RWPE1 (cell line): Measurements from ENCODE around the gene SIRT5.

Source experiments
- CTCF ChIA-PET: fragments of 350-600 bp; sonication (Branson Sonifier 250); formaldehyde crosslinking; extraction: SDS; loops from one replicate; lab custom pipeline; 2021; lab: Yijun Ruan, JAX
- POLR2A ChIA-PET: fragments of 400-600 bp; formaldehyde crosslinking; extraction: SDS; loops from one replicate; lab custom pipeline; 2020; ENCODE audit warnings: antibody characterized with exemption; ENCODE audit not compliant: low non-redundant PET; lab: Yijun Ruan, JAX
- DNase-seq: peaks from one replicate; pipeline ENCODE4 v3.0.0; 2012; ENCODE audit warnings: low spot score
- H3K27ac ChIP-seq: fragments of 450-650 bp; 2 replicates; pipeline ENCODE4 v1.5.1; 2017
- TF ChIP-seq, protein P1 (sequence below): fragments of 450-650 bp; conservative IDR thresholded peaks from 2 replicates; pipeline ENCODE4 v1.5.1; 2017; ENCODE audit warnings: low read depth, mild to moderate bottlenecking

The SIRT5 gene

DNA sequence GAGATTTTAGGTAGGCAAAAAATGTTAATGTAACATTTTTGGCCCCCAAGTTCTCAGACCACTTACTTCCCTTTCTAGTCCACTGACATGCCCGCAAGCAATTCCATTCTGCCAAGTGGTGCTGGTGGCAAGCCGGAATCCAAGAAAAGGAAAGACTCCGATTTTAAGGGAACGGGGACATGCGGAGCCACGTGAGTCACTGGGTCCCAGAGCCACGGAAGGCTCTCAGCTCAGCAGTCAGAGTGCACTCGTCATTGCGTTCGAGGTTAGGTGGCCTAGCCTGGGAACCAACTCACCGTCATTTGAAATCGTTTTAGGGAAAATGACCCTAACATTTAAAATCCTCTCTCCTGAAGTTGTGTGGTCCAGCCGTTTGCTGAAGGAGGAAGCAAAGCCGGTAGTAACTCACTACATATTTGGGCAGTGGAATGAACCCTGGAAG, 711 bp upstream of the SIRT5 start:
- TF ChIP-seq, protein P1, sequence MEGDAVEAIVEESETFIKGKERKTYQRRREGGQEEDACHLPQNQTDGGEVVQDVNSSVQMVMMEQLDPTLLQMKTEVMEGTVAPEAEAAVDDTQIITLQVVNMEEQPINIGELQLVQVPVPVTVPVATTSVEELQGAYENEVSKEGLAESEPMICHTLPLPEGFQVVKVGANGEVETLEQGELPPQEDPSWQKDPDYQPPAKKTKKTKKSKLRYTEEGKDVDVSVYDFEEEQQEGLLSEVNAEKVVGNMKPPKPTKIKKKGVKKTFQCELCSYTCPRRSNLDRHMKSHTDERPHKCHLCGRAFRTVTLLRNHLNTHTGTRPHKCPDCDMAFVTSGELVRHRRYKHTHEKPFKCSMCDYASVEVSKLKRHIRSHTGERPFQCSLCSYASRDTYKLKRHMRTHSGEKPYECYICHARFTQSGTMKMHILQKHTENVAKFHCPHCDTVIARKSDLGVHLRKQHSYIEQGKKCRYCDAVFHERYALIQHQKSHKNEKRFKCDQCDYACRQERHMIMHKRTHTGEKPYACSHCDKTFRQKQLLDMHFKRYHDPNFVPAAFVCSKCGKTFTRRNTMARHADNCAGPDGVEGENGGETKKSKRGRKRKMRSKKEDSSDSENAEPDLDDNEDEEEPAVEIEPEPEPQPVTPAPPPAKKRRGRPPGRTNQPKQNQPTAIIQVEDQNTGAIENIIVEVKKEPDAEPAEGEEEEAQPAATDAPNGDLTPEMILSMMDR, result no peak
- CTCF ChIA-PET, result interaction anchor here (0.7 kb wide), 1 partner anchor 341 kb away, joined by 4 read pairs; no protein-coding TSS in a partner anchor
- peak; percentile 37 for DNase-seq
- peak overlapping the region; percentile 97 for H3K27ac ChIP-seq
- POLR2A ChIA-PET, result interaction anchor here (0.9 kb wide), 1 partner anchor 12 kb away, joined by 3 read pairs; no protein-coding TSS in a partner anchor

DNA sequence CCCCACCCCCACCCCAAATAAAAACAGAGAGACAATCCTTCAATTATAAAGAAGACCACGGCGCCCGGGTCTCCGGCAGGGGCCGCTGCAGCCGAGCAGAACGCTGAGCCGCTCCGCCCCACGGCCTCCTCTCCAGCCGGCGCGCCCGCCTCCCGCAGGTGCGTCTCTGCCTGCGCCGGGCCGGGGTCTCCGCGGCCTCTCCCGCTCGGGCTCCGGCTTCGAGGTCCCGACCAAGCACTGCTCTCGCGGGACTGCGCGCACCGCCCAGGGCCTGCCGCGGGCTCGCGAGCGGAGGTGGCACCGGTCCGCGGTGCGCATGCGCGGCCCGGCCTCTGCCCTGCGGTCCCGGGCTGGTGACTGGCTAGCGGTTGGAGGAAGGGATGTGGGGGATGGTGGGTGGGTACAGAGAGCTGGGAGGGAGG, 241 bp upstream of the SIRT5 start:
- ChIA-PET POLR2A (interaction anchor here (0.6 to 1.2 kb wide), 5 partner anchors 41 to 237 kb away, joined by 3 to 5 read pairs (median 3); partner anchors contain the start of gene NOL7), CTCF (interaction anchor here (0.5 to 1.4 kb wide), 7 partner anchors 10 to 385 kb away, joined by 3 to 11 read pairs (median 3); partner anchors contain the start of gene GFOD1)
- H3K27ac ChIP-seq, result peak overlapping the region; percentile 97
- TF ChIP-seq, protein P1, result peak; percentile 71
- peak; percentile 99 for DNase-seq

DNA sequence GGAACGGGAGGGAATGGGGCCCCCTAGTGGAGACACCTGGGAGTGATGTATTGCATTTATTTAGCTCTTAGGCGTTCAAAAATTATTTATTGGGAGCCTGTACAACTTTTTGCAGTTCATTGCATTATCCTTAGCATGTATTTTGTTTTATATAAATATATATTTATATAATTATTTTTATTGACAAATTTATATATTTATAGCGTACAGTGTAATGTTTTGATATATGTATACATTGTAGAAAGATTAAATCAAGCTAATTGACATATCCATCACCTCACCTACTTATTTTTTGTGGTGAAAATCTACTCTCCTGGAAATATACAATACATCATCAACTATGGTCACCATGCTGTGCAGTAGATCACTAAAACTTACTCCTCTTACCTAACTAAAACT, 975 bp downstream of the SIRT5 start:
- ChIA-PET POLR2A (interaction anchor here (0.6 to 0.9 kb wide), 4 partner anchors 88 to 274 kb away, joined by 3 read pairs; partner anchors contain the start of gene GFOD1), CTCF (interaction anchor here (0.6 to 1.4 kb wide), 7 partner anchors 17 to 1602 kb away, joined by 3 to 11 read pairs (median 3); partner anchors contain the start of genes GFOD1 and NOL7)
- H3K27ac ChIP-seq, result peak overlapping the region; percentile 97
- no peak for DNase-seq
- TF ChIP-seq, protein P1, result peak; percentile 70; the same call in 1 of the 2 replicates

DNA sequence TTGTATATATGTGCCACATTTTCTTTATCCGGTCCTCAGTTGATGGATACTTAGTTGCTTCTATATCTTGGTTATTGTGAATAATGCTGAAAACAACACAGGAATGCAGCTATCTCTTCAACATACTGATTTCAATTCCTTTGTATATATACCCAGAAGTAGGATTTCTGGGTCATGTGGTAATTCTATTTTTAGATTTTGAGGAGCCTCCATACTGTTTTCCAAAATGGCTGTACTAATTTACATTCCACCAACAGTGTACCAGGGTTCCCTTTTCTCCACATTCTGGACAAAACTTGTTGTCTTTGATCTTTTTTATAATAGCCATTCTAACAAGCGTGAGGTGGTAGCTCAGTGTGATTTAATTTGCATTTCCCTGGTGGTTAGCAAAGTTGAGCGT, 1.6 kb downstream of the SIRT5 start:
- ChIA-PET CTCF (interaction anchor here (1.3 kb wide), 1 partner anchor 16 kb away, joined by 6 read pairs; no protein-coding TSS in a partner anchor), POLR2A (no interaction called here)
- H3K27ac ChIP-seq, result no peak overlapping the region
- TF ChIP-seq, protein P1, result no peak
- DNase-seq, result no peak

DNA sequence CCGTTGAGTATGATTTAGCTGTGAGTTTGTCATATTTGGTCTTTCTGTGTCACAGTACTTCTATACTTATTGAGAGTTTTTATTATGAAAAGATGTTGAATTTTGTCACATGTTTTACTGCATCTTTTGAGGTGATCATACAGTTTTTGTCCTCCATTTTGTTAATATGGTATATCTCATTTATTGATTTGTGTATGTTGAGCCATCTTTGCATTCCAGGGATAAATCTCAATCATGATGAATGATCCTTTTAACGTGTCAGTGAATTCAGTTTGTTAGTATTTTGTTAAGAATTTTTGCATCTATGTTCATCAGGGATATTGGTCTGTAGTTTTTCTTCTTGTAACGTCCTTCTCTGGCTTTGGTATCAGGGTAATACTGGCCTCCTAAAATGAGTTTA, 3.5 kb downstream of the SIRT5 start:
- POLR2A ChIA-PET, result no interaction called here
- TF ChIP-seq, protein P1, result no peak
- no peak for DNase-seq
- CTCF ChIA-PET, result no interaction called here
- no peak overlapping the region for H3K27ac ChIP-seq

DNA sequence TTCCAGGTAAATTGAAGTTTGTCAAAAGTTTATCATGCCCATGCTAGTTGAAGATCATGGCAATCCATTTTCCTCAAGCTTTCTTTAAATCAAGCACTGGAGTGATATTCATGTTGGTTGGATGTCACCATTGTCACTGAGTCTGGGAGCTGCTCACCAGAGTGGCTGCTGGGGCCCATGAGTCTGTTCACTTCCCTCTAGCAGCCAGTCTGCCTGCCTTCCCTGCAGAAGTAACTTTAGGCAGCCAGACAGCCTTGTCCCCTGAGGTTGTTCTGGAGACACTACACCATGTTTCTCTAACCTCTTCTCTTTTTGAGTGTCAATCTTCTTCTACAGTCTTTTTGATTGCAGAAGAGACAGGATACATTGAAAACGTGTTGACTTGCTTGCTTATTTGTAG, 5.5 kb downstream of the SIRT5 start:
- POLR2A ChIA-PET, result no interaction called here
- no peak for DNase-seq
- CTCF ChIA-PET, result interaction anchor here (0.7 kb wide), 1 partner anchor 500 kb away, joined by 3 read pairs; no protein-coding TSS in a partner anchor
- TF ChIP-seq, protein P1, result no peak
- no peak overlapping the region for H3K27ac ChIP-seq
